B cell (primary cell): Measurements from ENCODE around the gene JPH2. TPM values are rescaled to one million over a fixed set of nuclear protein-coding genes. Genes with fewer than 3 reads are reported as not detected.

ENCODE experiments used
- ATAC-seq: fragments of 200-7000 bp; cut with Tn5 transposase; one replicate; pipeline ENCODE4 v1.10.0; 2021; ENCODE audit warnings: low read depth, mild to moderate bottlenecking, moderate number of reproducible peaks, moderate library complexity
- CTCF ChIA-PET: fragments of 350-600 bp; sonication (Branson Sonifier 250); formaldehyde crosslinking; loops from one replicate; lab custom pipeline; 2021; ENCODE audit warnings: antibody characterized with exemption, inconsistent platforms; lab: Charles Lee
- POLR2A ChIA-PET: fragments of 350-600 bp; sonication (Branson Sonifier 250); formaldehyde crosslinking; loops from one replicate; lab custom pipeline; 2021; ENCODE audit warnings: antibody characterized with exemption; lab: Charles Lee
- DNase-seq: peaks from one replicate; pipeline ENCODE4 v3.0.0; 2013
- H2AFZ ChIP-seq: 2 replicates; pipeline ENCODE4 v1.6.1; 2012; ENCODE audit warnings: mild to moderate bottlenecking, low read depth, low read length; ENCODE audit not compliant: insufficient read depth, poor library complexity, severe bottlenecking
- H3K27ac ChIP-seq, 2 donors: 1 replicate in 1 of 2; 2 replicates in 1 of 2; pipeline ENCODE4 v1.5.1; 2012 to 2013; ENCODE audit warnings: low read length in 2 of 2, mild to moderate bottlenecking in 2 of 2, moderate library complexity in 1 of 2
- H3K27me3 ChIP-seq, 4 experiments: fragments of 200-600 bp in 1 of 4; sonication (generic) in 1 of 4; replicated peaks in 1 of 4; 1 replicate in 2 of 4; 2 replicates in 2 of 4; pipeline versions ENCODE4 v1.6.1 to v1.7.0; 2013 to 2016; ENCODE audit warnings: low read length in 3 of 4, mild to moderate bottlenecking in 2 of 4, mixed read lengths in 1 of 4, moderate library complexity in 1 of 4; ENCODE audit not compliant: insufficient read depth in 4 of 4, control insufficient read depth in 3 of 4; ENCODE audit errors: control extremely low read depth in 1 of 4
- H3K36me3 ChIP-seq, 2 experiments: replicated peaks in 1 of 2; 1 replicate in 1 of 2; 2 replicates in 1 of 2; pipeline versions ENCODE4 v1.6.1 to v1.7.1; 2013; ENCODE audit warnings: low read length in 1 of 2; ENCODE audit not compliant: insufficient read depth in 2 of 2, control insufficient read depth in 1 of 2; ENCODE audit errors: control extremely low read depth in 1 of 2, extremely low read depth in 1 of 2
- H3K4me1 ChIP-seq, 2 donors: fragments of 200-600 bp in 1 of 2; sonication (generic) in 1 of 2; 1 replicate in 1 of 2; 2 replicates in 1 of 2; pipeline versions ENCODE4 v1.5.1 to v1.6.1; 2013 to 2017; ENCODE audit warnings: low read length in 2 of 2; ENCODE audit not compliant: control insufficient read depth in 2 of 2, insufficient read depth in 2 of 2
- H3K4me2 ChIP-seq: replicated peaks from 2 replicates; pipeline ENCODE3; 2012; ENCODE audit warnings: mild to moderate bottlenecking, low read depth, low read length; ENCODE audit not compliant: poor library complexity, severe bottlenecking
- H3K4me3 ChIP-seq, 5 experiments: fragments of 200-600 bp in 1 of 5; sonication (generic) in 1 of 5; 1 replicate in 3 of 5; 2 replicates in 2 of 5; pipeline versions ENCODE4 v1.5.1 to v1.7.0; 2011 to 2016; ENCODE audit warnings: low read length in 4 of 5, mild to moderate bottlenecking in 4 of 5, low read depth in 2 of 5, control low read depth in 1 of 5, moderate library complexity in 1 of 5; ENCODE audit not compliant: insufficient read depth in 1 of 5; ENCODE audit errors: control extremely low read depth in 1 of 5, extremely low read depth in 1 of 5
- H3K79me2 ChIP-seq: fragments of 200-600 bp; sonication (generic); one replicate; pipeline ENCODE4 v1.6.0; 2016; ENCODE audit warnings: low read length; ENCODE audit not compliant: control insufficient read depth, insufficient read depth
- H3K9ac ChIP-seq: fragments of 200-600 bp; sonication (generic); 2 replicates; pipeline ENCODE4 v1.6.1; 2017; ENCODE audit warnings: mild to moderate bottlenecking, low read length, moderate library complexity
- H3K9me3 ChIP-seq, 3 donors: one replicate each; pipeline versions ENCODE4 v1.6.1 to v1.7.1; 2013; ENCODE audit warnings: low read length in 2 of 3; ENCODE audit not compliant: control insufficient read depth in 2 of 3, insufficient read depth in 1 of 3; ENCODE audit errors: control extremely low read depth in 1 of 3
- H4K20me1 ChIP-seq: 2 replicates; pipeline ENCODE4 v1.6.0; 2012; ENCODE audit warnings: mild to moderate bottlenecking, low read length; ENCODE audit not compliant: insufficient read depth, control insufficient read depth, poor library complexity, severe bottlenecking
- H3K27ac Mint-ChIP-seq: one replicate; pipeline ENCODE4 v1.8.0; 2021; ENCODE audit warnings: mixed read lengths
- H3K27me3 Mint-ChIP-seq: one replicate; pipeline ENCODE4 v1.8.0; 2021; ENCODE audit warnings: mixed read lengths
- H3K4me1 Mint-ChIP-seq: one replicate; pipeline ENCODE4 v1.8.0; 2021; ENCODE audit warnings: mixed read lengths
- H3K4me3 Mint-ChIP-seq: one replicate; pipeline ENCODE4 v1.8.0; 2021; ENCODE audit warnings: mixed read lengths
- H3K9me3 Mint-ChIP-seq: one replicate; pipeline ENCODE4 v1.8.0; 2022; ENCODE audit warnings: mixed read lengths; ENCODE audit not compliant: insufficient read depth
- EZH2 ChIP-seq: IDR thresholded peaks from 2 replicates; pipeline ENCODE4 v1.6.1; 2012; ENCODE audit warnings: borderline replicate concordance, low read depth, mild to moderate bottlenecking, moderate library complexity, low read length; ENCODE audit not compliant: insufficient read depth, poor library complexity, severe bottlenecking
- WGBS: methylation state at CpG from one replicate; pipeline ENCODE4 v1.1.5; 2013; ENCODE audit warnings: missing lambda C conversion rate; ENCODE audit not compliant: insufficient coverage; 5-methylcytosine and 5-hydroxymethylcytosine counted together
- intact Hi-C: fragments of 100-400 bp; cut with micrococcal nuclease; formaldehyde crosslinking; loops from one replicate; pipeline ENCODE4 v1.10.0; 2022
- polyA plus RNA-seq: library from polyadenylated mRNA; depleted of rRNA; stranded (reverse); fragments of >200 nt; gene quantifications from 2 replicates; pipeline ENCODE4 v1.2.3, GENCODE V29; 2012
- total RNA-seq, 2 donors: library from RNA; stranded (reverse); fragments of 120-200 nt in 1 of 2; gene quantifications; 1 replicate in 1 of 2; 2 replicates in 1 of 2; pipeline versions ENCODE4 v1.2.3 to v1.2.4, GENCODE V29; 2013 to 2022
- TF ChIP-seq, protein P1 (sequence below): fragments of 200-600 bp; IDR thresholded peaks from one replicate; pipeline ENCODE4 v1.8.0; 2022; ENCODE audit warnings: antibody characterized with exemption, mild to moderate bottlenecking

JPH2 gene
- total and polyA plus RNA-seq, 2 donors (not counting 1 experiment from before 2014, with no cell fraction given) = 0.10 TPM; not detected in 1

DNA sequence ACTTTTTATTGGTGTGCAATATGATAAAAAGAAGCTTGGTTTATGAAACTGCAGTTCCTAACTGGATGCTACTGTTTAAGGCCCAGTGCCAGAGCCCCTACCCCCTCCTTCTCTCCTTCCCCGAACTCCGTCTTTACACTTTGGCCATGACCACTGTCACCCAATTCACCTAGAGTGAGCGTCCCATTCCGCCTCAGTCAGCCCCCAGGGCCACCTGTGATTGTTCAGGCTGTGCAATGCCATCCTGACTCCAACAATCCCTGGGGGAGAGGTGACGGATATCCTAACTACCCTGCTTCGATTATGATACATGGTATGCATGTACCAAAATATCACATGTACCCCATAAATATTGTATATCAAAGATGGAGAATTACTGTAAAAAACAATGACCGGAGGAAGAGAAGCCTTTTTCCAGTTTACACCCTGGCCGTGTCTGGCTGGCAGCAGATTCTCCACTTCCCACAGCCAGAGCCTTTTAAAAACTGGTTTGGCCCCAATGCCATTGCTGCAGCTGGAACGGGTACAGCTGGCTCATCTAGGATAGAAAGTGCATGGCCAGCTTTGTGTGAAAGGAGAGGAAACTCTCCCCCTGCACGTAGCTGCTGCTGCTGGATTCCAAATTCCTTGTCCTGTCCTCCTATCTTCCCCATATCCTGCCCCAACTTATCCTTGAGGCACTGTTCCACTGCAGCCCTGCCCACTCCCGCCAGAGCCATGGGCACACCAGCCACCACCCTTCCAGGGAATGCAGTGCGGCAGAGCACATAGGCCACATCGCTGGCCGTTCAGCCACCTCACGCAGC lies 99.7 kb downstream of the JPH2 start:
- Mint-ChIP-seq H3K27me3 (peaks cover 12% of the 10 kb centered on the region), H3K27ac (no peak overlapping the region), H3K9me3 (no peaks in the 10 kb centered on the region), H3K4me1 (no peaks in the 10 kb centered on the region), H3K4me3 (no peak overlapping the region)
- TF ChIP-seq EZH2 = no peak
- TF ChIP-seq, protein P1, sequence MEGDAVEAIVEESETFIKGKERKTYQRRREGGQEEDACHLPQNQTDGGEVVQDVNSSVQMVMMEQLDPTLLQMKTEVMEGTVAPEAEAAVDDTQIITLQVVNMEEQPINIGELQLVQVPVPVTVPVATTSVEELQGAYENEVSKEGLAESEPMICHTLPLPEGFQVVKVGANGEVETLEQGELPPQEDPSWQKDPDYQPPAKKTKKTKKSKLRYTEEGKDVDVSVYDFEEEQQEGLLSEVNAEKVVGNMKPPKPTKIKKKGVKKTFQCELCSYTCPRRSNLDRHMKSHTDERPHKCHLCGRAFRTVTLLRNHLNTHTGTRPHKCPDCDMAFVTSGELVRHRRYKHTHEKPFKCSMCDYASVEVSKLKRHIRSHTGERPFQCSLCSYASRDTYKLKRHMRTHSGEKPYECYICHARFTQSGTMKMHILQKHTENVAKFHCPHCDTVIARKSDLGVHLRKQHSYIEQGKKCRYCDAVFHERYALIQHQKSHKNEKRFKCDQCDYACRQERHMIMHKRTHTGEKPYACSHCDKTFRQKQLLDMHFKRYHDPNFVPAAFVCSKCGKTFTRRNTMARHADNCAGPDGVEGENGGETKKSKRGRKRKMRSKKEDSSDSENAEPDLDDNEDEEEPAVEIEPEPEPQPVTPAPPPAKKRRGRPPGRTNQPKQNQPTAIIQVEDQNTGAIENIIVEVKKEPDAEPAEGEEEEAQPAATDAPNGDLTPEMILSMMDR = no peak
- no peaks in the 10 kb centered on the region for H4K20me1 ChIP-seq
- no peak for DNase-seq
- ATAC-seq = no peak
- H3K36me3 ChIP-seq = no peaks in the 10 kb centered on the region
- 88% methylated on average over 7 of the region's 15 CpGs for WGBS
- H3K27me3 ChIP-seq = peaks cover 0 to 4% (median 2%) of the 10 kb centered on the region in 4 experiments
- H3K79me2 ChIP-seq = no peaks in the 10 kb centered on the region
- no peak overlapping the region for H3K4me3 ChIP-seq
- intact Hi-C loops = no loop called here
- H3K9me3 ChIP-seq = peaks cover 0 to 4% (median 0%) of the 10 kb centered on the region in 3 donors
- H3K27ac ChIP-seq = no peak overlapping the region
- ChIA-PET POLR2A (no interaction called here), CTCF (no interaction called here)
- no peak overlapping the region for H3K9ac ChIP-seq
- no peaks in the 10 kb centered on the region for H3K4me1 ChIP-seq
- no peak overlapping the region for H2AFZ ChIP-seq
- H3K4me2 ChIP-seq = no peak overlapping the region
